ENCODE data around the gene CCDC14.

The CCDC14 gene

GRCh38 chr3:123929325-123929724 is 31.7 kb downstream of the CCDC14 start:
- H3K27me3 ChIP-seq (ENCODE audit: control insufficient read depth, low read length), result no peaks in the 10 kb centered on the region
- no peak overlapping the region for H3K4me3 ChIP-seq (ENCODE audit: low read length)
- H3F3A ChIP-seq (ENCODE audit: control insufficient read depth, insufficient read depth), result peaks cover 3% of the 10 kb centered on the region; the same call in 1 of the 2 replicates
- no peaks in the 10 kb centered on the region for H4K20me1 ChIP-seq (ENCODE audit: control insufficient read depth, insufficient read depth, low read depth, low read length)
- H3K79me2 ChIP-seq (ENCODE audit: control insufficient read depth, low read length), result no peaks in the 10 kb centered on the region
- H3K4me1 ChIP-seq (ENCODE audit: control insufficient read depth, low read length), result no peaks in the 10 kb centered on the region
- H3K36me3 ChIP-seq (ENCODE audit: control insufficient read depth, low read length), result peaks cover 43% of the 10 kb centered on the region
- TF ChIP-seq CTCF (IDR thresholded peaks at IDR 0.05; ENCODE audit: low read depth, low read length, poor library complexity, severe bottlenecking) (no peak), EZH2phosphoT487 (IDR thresholded peaks at IDR 0.05; ENCODE audit: borderline replicate concordance, low read length) (no peak)
- H3K9me2 ChIP-seq (replicated peaks; ENCODE audit: control insufficient read depth, low read length), result no peaks in the 10 kb centered on the region
- H3K4me2 ChIP-seq (ENCODE audit: low read length), result no peak overlapping the region
- no peak overlapping the region for H3K27ac ChIP-seq (ENCODE audit: low read depth, low read length)
- no peaks in the 10 kb centered on the region for H3K9me3 ChIP-seq (ENCODE audit: control insufficient read depth, insufficient read depth, low read length)

- Histone ChIP-seq H3K36me3 (ENCODE audit: control insufficient read depth, low read length) (peaks cover 41% of the 10 kb centered on the region), H3K79me2 (ENCODE audit: control insufficient read depth, low read length) (no peaks in the 10 kb centered on the region)
- TF ChIP-seq CTCF (IDR thresholded peaks at IDR 0.05; ENCODE audit: low read depth, low read length, poor library complexity, severe bottlenecking), result no peak
- no peak for TF ChIP-seq EZH2phosphoT487 (IDR thresholded peaks at IDR 0.05; ENCODE audit: borderline replicate concordance, low read length)
Observed at GRCh38 chr3:123926396-123926795, 34.6 kb downstream of the CCDC14 start.

GRCh38 chr3:123920868-123921267 is 40.2 kb downstream of the CCDC14 start:
- no peaks in the 10 kb centered on the region for H3K27me3 ChIP-seq (ENCODE audit: control insufficient read depth, low read length)
- H3K4me3 ChIP-seq (ENCODE audit: low read length), result no peak overlapping the region
- H3K4me1 ChIP-seq (ENCODE audit: control insufficient read depth, low read length), result no peaks in the 10 kb centered on the region
- no peak for TF ChIP-seq CTCF (IDR thresholded peaks at IDR 0.05; ENCODE audit: low read depth, low read length, poor library complexity, severe bottlenecking)
- TF ChIP-seq EZH2phosphoT487 (IDR thresholded peaks at IDR 0.05; ENCODE audit: borderline replicate concordance, low read length), result no peak
- peaks cover 4% of the 10 kb centered on the region; the same call in 1 of the 2 replicates for H3K9me3 ChIP-seq (ENCODE audit: control insufficient read depth, insufficient read depth, low read length)
- H3K4me2 ChIP-seq (ENCODE audit: low read length), result no peak overlapping the region
- H4K20me1 ChIP-seq (ENCODE audit: control insufficient read depth, insufficient read depth, low read depth, low read length), result no peaks in the 10 kb centered on the region
- no peaks in the 10 kb centered on the region for H3K9me2 ChIP-seq (replicated peaks; ENCODE audit: control insufficient read depth, low read length)
- H3K79me2 ChIP-seq (ENCODE audit: control insufficient read depth, low read length), result no peaks in the 10 kb centered on the region
- H3K36me3 ChIP-seq (ENCODE audit: control insufficient read depth, low read length), result peaks cover 44% of the 10 kb centered on the region
- H3F3A ChIP-seq (ENCODE audit: control insufficient read depth, insufficient read depth), result no peaks in the 10 kb centered on the region
- no peak overlapping the region for H3K27ac ChIP-seq (ENCODE audit: low read depth, low read length)

More at GRCh38 chr3:123926396-123926795, 34.6 kb downstream of the CCDC14 start:
- Histone ChIP-seq H4K20me1 (ENCODE audit: control insufficient read depth, insufficient read depth, low read depth, low read length) (no peaks in the 10 kb centered on the region), H3K4me2 (ENCODE audit: low read length) (no peak overlapping the region), H3K9me2 (replicated peaks; ENCODE audit: control insufficient read depth, low read length) (no peaks in the 10 kb centered on the region), H3K4me1 (ENCODE audit: control insufficient read depth, low read length) (no peaks in the 10 kb centered on the region), H3K4me3 (ENCODE audit: low read length) (no peak overlapping the region), H3F3A (ENCODE audit: control insufficient read depth, insufficient read depth) (peaks cover 3% of the 10 kb centered on the region; the same call in 1 of the 2 replicates), H3K27ac (ENCODE audit: low read depth, low read length) (no peak overlapping the region), H3K9me3 (ENCODE audit: control insufficient read depth, insufficient read depth, low read length) (no peaks in the 10 kb centered on the region), H3K27me3 (ENCODE audit: control insufficient read depth, low read length) (no peaks in the 10 kb centered on the region)

Data from DOHH2 (cell line).